DMS114 treated with DMSO at 0.1 percent for 48 hours (cell line): ENCODE data around the gene CIAO3.

Experiments
- DNase-seq: peaks from one replicate; lab custom pipeline; 2025; ENCODE audit not compliant: unreplicated experiment; lab: John Stamatoyannopoulos, UW

Gene CIAO3

DNA sequence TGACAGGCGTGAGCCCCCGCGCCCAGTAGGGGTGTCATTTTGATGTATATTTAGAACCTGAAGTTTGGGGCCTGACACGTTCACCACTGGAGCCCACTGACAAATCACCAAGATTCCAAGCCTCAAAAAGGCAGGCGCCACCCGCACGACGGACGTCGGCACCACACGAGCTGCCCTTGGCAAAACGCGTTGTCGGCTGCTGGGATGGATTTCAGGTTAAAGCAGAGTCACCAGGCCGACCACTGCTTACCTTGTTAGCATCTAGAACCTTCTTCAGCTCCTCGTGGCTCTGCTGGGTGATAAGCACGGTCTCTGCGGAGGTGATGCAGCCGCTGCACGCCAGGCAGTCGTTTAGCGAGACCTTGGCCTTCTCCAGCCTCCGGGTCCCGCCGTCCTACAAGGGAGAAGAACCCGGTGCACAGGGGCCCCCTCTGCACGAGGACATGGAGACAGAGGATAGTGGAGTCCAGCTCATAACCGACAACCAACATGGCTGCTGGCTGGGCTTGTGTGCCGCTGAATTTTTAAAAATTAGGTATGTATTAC, 3.8 kb downstream of the CIAO3 start:
- no peak for DNase-seq

DNA sequence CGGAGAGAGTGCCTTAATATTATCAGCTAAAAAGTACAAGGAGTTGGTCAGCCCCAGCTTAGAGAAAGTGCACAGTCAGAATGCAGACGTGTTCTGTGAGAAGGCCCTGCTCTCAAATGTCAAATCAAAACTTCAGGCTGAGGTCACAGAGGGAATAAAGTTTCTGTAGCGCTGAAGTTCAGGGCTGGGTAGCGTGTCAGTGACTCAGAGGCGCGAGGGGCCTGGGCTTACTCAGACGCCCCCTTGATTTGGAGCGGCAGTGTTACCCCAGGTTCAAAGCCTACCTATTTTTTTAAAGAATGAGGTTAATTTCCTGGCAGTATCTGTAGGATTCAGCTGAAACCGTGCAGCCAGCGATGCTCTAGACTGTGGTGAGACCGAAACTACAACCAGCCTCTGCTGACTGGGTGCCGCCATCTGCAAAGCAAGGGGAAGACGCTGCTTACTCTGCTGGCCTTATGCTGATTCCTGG, 4.8 kb downstream of the CIAO3 start:
- no peak for DNase-seq

DNA sequence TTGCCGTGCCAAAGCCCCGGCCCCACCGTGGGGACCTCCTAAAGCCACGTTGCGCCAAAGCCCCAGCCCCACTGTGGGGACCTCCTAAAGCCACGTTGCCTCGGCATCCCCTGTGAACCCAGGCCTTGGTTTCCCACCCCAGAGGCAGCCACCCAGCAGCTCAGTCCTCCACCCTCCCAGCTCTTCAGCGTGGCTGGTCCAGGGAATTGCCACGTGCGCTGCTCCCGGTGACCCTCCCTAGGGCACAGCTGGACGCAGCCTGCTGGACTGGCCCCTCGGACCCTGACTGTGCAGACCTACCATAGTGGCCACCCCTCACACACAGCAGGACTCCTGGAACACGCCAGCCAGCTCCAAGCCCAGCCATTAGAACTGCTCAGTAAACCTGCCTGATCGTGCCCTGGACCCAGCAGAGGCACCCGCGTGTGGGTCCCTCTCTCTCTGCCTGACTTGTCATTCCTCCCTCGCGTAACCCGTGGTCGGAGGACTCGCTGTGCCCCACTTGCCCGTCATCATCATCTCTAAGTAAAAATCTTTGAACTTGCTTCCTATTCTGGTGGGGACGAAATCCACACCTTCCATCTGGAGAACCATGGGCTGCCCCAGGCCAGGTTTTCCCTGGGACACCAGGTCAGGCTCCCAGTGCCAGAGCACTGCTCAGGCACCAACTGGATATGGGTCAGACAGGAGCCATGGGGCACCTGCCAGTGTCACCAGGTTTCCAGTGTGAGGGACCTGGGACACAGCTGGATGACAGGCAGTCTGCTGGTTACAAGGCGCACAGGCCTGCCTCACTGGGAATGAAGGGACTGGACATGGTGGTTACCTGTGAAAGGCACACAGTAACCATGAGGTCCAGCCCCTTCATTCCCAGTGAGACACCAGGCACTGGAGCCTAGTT, 5.6 kb downstream of the CIAO3 start:
- DNase-seq: no peak

DNA sequence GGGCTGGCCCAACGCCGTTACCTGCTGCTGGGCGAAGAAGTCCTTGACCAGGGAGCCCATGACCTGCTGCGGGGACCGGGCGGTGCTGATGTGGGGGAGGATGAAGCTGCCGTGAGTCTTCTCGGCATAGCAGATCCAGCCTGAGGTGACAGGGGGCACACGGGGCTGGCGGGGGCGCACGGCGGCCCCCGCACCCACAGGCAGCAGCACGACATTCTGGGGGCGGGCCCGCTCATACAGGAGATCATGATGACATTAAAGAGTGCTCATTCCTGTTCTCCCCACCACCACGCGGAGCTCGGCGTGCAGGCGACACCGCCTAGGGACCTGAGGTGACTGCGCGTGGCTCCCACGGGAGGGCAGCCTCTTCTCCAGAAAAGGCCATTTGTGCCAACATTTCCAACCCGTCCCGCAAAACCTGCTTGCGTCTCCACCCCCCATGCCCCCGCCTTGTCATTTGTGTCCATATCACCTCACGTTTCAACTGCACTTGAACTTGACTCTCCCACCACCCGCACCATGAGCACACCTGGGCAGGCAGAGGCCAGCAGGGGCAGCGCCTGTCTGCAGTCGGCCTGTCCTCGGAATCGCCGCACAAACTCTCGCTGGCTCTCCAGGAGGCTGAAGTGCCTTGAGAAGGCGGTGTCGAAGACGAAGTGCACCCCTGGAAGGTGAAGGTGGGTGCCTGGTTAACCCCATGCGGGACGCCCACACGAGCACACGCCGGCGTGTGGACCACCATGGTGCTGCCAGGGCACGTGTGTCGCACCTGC, 6.4 kb downstream of the CIAO3 start:
- DNase-seq: no peak

DNA sequence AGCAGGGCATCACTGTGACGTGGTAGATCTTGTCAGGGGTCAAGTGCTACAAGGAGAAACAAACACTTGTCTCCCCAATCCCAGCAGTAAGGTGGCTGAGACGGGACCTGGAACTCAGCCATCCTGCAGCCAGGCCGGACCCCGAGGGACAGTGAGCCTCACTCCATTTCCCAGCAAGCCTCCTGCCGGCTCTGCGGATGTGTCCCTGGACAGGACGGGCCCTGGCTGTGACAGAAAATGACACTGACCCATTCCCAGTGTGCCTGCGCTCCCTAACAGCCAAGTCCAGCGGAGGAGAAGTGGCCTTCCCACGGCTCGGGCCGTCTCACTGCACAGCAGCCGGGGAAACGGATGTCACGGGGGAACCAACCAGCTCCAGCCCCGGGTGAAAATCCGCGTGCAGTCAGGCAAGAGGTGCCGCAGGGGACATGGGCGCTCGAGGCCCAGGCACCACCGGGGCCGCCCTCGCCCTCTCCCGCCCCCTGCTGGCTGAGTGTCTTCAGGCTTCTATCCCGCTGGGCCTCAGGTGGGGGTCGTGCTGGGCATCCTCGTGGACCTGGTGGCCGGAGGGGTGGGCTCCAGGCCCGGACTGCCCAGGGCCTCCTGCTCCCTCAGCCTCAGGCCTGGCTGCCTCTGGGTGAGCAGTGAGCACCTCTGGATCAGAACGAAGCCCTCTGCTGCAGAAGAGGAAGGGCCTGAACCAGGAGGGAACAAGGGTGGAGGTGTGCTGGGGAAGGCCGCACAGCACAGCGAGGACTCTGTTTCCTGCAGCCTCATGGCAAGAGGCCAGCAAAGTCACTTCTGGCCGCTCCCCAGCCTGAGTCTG, 7.2 kb downstream of the CIAO3 start:
- DNase-seq: no peak

DNA sequence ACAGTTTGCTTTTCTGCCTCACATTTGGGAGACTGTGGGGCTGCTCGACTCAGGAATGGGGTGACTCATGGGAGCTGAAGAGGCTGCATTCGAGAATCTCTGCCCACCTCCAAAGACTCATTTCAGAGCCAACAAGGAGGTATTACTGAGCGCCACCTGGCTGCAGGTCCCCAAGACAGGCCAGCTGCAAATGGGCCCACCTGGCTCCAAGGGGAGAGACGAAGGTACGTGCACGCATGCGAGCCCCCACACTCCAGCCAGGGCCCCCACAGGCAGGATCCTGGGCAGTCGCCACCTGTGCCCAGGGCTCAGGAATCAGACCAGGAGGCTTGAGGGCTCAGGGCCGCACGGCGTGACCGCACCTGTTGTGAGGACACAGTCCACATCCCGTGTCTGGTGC, 7.9 kb downstream of the CIAO3 start:
- DNase-seq: no peak

DNA sequence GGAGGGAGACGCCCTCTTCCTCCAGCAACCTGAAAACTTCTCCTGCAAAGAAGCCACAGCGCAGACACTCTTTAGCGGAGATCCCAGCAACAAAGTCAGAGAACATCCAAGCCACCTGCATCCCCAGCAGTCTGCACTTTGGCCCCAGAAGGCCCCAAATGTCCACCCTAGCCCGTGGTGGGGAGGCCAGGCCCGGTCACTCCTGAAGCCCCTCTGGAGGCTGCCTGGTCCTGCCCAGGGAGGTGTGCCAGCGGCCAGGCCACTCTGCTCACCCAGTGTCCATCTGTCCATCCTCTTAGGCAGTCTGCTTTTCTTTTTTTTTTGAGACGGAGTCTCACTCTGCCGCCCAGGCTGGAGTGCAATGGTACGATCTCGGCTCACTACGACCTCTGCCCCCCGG, 8.5 kb downstream of the CIAO3 start:
- DNase-seq: no peak

DNA sequence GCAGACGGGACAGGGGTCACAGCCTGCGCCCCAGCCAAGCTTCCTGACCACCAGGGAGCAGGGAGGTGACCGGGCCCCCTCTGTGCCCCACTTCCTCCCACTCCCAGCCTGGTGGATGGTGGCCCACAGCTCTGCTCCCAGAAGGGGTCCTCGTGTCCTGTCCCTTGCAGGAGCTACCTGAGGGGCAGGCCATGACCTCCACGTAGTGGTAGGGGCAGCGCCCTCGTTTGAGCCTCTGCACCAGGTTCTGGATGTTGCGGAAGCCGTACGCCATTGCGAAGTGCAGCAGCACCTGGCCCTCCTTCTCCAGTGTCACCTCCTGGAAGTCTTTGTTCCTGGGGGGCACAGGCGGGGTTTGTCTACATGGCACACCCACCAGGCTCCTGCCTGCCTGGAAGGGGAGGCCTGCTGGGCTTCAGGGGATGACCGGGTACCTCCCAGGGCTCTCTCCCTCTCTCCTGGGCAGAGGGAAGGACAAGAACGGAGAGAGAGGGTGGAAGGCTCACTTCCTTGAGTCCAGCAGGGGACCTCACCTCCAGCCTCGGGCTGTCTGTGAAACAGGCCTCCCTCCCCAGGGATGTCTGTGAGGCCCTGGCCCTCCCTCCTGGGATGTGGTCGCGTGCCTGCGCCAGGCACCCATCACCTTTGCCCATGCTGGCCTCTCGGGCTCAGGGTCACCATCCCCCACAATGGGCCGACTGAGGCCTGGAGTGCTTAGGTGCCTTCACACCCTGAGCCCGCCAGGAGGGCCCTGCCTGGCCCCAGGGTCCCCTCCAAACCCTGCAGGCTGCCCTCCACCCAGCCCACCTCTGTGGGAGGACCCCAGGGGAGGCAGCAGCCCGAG, 9.9 kb downstream of the CIAO3 start:
- DNase-seq: no peak

DNA sequence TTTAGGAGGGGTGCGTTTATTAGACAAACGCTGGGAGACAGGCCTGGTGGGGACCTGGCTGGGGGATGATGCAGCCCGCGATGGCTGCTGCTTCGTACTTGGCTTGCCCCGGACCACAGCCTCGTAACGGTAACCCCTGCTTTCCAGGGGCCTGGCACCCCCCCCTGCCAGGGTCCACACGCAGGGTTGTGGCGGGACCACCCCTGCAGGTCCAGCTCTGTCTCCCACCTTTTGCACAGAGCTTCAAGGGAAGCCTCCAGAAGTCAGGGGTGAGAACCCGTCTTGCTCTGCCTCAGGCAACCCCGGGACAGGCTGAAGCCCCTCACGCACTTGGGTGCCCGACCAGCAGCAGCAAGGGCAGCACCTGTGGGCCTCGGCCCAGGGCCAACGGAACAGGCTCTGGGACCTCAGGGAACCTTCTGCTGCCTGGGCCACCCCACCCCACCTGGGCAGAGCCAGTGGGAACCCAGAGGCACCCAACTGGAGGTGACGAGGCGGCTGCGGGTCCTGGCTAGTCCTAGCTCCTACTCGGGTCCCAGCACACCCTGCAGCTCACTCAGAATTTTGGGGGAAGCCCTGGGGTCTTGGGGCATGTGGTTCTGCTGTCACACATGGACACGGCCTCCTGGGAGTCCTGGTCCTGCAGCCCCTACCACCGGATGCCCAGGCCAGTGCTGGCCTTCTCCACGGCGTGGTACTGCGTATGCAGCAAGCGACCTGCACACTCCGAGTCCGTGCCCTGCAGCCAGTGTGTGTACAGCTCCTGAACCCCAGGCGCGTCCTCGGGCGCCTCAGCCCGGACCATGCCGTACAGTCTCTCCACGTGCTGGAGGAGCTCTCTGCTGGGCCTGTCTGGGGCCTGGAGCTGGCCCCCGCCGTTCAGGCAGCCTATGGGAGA, 10.8 kb downstream of the CIAO3 start:
- DNase-seq: no peak

DNA sequence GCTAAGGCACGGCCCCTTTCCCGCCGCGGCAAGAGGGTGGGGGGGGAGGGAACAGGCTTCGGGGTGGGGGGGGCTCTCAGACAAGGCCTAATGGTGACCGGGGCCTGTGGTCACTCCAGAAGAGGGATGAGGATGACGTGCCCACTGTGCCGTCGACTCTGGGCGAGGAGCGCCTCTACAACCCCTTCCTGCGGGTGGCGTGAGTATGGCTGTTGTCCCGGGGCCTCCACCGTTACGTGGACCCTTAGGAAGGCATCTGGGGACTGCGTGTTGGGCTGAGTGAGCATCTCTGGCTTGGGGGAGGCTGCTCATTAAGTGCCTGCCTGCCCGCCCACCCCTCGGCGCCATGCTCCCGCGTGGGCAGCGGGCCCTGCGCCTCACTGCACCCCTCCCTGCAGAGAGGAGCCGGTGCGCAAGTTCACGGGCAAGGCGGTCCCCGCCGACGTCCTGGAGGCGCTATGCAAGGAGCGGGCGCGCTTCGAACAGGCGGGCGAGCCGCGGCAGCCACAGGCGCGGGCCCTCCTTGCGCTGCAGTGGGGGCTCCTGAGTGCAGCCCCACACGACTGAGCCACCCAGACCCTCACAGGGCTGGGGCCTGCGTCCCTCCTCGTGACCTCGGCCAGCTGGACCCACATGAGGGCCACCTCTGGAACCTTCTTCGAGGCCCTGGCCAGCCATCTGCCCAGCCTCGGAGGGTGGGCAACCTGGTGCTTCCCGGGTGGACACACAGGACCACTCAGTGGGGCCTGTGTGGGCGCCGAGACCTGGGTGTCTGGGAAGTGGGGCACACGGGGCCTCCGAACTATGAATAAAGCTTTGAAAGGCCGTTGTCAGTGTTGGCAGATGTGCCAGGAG, 11.7 kb downstream of the CIAO3 start:
- DNase-seq: no peak

DNA sequence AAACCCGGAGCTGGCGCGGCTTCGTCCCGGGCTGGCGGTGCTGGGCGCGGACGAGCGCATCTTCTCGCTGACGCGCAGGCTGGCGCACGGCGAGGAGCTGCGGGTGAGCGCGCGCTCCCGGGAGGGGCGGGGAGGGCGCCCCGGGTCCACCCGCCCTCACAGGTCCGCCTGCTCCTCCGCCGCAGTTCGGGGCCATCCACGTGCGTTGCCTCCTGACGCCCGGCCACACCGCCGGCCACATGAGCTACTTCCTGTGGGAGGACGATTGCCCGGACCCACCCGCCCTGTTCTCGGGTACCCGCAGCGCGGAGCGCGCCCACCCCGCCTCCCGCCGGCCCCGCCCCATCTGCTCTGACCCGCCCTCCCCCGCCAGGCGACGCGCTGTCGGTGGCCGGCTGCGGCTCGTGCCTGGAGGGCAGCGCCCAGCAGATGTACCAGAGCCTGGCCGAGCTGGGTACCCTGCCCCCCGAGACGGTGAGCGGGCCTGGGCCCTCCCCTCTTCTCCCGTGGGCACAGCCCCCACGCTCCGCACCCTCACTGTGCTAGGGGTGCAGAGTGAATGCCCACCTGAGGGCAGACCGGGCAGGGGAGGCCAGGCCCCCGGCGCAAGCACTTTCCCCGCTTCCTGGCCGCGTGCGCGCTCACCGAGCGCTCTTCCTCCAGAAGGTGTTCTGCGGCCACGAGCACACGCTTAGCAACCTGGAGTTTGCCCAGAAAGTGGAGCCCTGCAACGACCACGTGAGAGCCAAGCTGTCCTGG, 12.5 kb downstream of the CIAO3 start:
- DNase-seq: no peak

DNA sequence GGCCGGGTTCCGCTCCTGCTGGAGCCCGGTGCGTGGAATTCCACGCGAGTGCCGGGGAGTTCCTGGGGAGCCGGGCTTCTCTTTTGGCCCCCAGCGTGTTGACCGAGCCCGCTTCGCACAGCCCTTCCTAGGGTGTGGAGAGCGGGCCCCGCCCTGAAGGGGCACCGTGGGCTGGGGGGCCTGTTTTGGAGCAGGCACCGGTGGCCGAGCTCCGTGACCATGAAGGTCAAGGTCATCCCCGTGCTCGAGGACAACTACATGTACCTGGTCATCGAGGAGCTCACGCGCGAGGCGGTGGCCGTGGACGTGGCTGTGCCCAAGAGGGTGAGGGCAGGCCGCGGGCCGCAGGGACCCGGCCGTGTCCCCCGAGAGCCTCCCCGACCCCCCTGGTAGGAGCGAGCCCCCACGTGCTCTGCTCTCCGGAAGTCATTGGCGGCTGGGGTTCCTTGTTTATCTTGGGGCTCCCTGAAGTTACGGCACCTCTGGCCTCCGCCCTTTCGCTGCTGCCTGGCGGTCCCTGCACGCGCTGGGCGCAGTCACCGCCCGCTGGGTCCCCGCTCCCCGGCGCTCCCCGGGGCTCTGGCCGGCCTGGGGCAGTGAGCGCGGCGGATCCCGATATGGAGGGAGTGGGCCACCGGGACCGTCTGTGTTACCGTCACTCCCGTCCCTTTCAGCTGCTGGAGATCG, 13.4 kb downstream of the CIAO3 start:
- no peak for DNase-seq

DNA sequence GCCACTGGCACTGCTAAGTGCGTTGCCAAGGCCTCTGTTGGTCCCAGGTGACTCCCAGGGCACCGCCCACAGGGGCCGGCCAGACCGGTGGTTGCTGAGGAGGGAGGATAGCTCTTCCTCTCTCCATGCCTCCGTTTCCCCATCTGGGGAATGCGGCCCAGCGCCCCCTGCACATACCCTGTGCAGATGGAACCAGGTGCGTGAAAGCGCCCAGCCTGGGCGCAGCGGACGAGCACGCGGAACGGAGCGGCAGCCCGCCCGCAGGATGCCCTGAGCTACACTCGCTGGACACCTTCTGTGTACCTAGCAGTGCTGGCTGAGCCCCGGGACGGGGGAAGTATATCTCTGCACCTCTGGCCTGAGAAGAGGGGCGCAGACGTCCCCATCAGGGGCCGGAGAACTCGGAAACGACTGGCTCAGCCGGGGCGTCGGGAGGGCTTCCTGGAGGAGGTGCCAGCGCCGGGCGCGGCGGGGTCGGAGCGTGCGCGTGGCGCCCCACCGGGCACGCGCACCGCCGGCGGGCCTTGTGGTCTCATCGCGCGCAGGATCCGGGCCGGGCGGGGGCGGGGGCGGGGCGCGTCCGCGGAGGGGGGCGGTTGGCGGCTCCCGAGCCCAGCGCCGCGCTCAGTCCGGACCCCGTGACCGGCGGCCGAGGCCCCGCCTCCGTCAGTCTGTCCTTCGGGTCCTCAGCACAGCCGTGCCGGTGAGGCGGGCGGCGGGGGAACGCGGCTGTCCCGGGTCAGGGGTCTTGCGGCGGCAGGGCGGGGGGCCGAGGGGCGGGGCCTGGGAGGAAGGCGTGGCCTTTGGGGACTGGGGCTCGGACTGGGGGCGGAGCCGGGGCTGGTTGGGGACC, 14.1 kb downstream of the CIAO3 start, which contains the start of the genes CCDC78 and HAGHL:
CCDC78 (minus strand) TSS at position 6 of the 853 bp plus-strand sequence. CDS start 76 bp downstream, outside the sequence.
HAGHL (plus strand) TSS at position 669 of the 853 bp plus-strand sequence. CDS start 404 bp downstream, outside the sequence.
- DNase-seq: no peak

DNA sequence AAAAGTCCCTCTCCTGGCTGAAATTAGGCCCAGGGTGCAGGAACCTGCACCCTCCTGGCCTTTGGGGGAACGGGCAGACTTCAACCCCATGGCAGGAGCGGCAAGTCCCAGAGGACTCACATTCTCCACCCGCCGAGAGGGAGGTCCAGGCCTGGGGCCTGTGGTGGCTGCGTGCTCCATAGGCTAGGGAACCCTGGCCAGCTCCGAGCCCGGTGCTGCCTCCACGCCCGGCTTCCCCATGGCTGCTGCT, 14.7 kb downstream of the CIAO3 start:
- DNase-seq: no peak

DNA sequence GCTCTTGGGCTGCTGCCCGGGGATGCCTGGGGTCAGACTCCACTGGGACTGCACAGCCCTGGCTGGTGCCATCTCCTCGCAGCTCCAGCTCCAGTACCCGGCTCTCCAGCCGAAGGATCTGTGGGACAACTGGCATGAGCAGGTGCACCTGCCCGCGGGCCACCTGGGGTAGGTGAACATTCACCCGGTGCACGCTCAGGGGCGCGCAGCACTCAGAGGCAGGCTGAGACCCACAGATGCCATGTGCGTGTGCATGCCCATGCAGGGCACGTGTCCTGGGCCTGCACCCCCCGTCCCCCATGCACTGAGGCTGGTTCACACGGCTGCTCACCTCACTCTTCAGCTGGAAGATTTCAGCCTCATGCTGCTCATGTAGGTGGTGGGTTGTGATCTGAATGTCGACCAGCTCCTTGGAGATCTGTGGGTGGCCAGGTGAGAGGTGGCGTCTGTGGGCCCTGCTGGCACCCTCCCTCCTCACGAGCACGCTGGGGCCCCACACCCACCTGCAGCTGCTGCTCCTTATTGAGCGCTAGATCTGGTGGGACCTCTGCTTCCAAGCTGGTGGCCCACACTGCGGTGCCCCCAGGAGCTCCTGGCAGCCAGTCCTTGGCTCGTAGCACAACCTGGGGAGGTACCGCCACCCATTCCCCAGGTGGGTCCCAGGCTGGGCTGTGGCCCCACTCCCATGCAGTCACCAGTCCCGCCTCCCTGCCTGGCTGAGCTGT, 15.2 kb downstream of the CIAO3 start:
- no peak for DNase-seq
